IgD-negative memory B cell (primary cell): ENCODE results near the gene THEM4. TPM values are rescaled to one million over a fixed set of nuclear protein-coding genes. Genes with fewer than 3 reads are reported as not detected.

Experiments used
- H3K27ac Mint-ChIP-seq, 3 donors: one replicate each; pipeline ENCODE4 v1.8.0; 2020 to 2022; ENCODE audit warnings: mild to moderate bottlenecking in 3 of 3, mixed read lengths in 3 of 3, moderate library complexity in 1 of 3
- H3K27me3 Mint-ChIP-seq: one replicate; pipeline ENCODE4 v1.8.0; 2021; ENCODE audit warnings: mixed read lengths
- H3K36me3 Mint-ChIP-seq: one replicate; pipeline ENCODE4 v1.8.0; 2020; ENCODE audit warnings: mild to moderate bottlenecking, mixed read lengths
- H3K4me1 Mint-ChIP-seq, 3 donors: one replicate each; pipeline ENCODE4 v1.8.0; 2020 to 2022; ENCODE audit warnings: mixed read lengths in 3 of 3, mild to moderate bottlenecking in 1 of 3
- H3K4me3 Mint-ChIP-seq, 4 donors: one replicate each; pipeline ENCODE4 v1.8.0; 2020 to 2022; ENCODE audit warnings: mild to moderate bottlenecking in 4 of 4, mixed read lengths in 4 of 4, moderate library complexity in 3 of 4
- H3K9me3 Mint-ChIP-seq, 3 donors: one replicate each; pipeline ENCODE4 v1.8.0; 2020 to 2021; ENCODE audit warnings: mixed read lengths in 3 of 3, mild to moderate bottlenecking in 1 of 3
- polyA plus RNA-seq: library from polyadenylated mRNA; unstranded; fragments of 300-500 nt; fragmentation: Illumina TruSeq; gene quantifications from one replicate; pipeline ENCODE4 v1.2.3, GENCODE V29; 2021

THEM4 gene
- 23.6 TPM for polyA plus RNA-seq

DNA sequence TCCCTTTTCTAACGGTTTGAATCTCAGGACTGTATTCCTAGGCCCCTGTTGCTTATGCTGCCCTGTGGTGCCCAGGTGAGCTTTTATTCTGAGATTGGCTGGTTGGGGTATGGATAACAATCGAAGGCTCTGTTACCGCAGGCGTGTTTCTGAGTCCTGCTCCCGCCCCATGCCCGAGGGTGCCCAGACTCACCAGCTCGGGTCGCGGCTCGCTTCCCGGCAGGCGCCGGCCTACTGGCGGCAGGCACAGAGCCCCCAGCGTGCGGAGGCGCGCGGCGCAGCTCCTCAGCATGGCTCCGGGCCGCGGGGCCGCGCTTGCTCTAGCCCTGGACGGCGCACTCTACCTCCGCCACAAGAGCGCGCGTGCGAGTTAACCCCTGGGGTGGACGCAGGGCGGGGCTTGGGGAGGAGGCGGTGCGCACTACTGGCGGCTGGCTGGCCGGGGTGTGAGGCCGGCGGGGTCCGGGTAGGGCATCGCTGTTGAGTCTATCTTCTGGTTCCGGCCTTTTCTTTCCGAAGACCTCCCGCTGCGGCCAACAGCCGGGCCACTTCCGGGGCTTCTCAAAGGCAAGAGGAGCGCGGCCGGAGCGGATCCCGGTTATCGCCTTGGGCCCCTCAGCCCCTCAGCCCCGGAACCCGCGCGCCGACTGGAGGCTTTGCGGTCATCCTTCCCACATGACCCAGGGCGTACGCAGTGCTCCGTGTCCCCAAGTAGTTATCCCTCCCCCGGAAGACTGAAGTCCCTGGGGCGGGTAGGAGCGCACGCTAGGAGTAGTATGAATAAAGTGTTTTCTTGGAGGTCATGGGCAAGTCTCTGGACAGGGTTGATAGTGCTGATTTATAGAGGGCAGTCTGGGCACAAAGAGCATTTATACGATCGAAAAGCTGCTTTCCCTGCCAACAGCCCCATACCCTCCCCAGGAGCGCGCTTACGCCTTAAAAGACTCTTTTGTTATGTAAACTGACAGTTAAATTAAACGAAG lies at the start of gene THEM4:
TSS of gene THEM4 (minus strand) at position 345 of the 983 bp plus-strand sequence. CDS start at position 292, 53 bp downstream.
- Mint-ChIP-seq H3K4me3 (peak within 1 kb of the TSS; percentile 79 to 97 (median 91)), H3K9me3 (peaks cover 0 to 2% (median 1%) of the 10 kb centered on the region in 3 donors), H3K4me1 (peaks cover 15 to 18% (median 17%) of the 10 kb centered on the region in 3 donors), H3K27ac (peak within 1 kb of the TSS; percentile 59 to 97 (median 88)), H3K27me3 (no peaks in the 10 kb centered on the region), H3K36me3 (peaks cover 16% of the 10 kb centered on the region)

DNA sequence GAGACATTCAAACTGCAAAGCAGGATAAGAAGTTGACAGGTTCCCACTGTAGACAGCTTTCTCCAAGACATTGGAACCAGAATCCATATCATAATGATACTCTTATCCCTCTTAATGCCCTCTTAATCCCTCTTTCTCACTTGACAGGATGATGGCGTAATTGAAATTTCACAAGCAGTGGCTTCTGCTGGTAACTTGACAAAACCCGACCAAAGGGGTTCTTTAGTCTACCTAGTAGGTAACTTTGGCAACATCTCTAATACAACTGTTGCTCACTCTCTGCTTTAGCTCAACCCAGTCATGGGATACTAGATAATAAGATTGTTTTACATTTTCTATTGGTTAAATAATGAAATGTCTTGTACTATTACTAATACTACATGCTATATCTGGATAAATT lies 49.6 kb upstream of the THEM4 start:
- Mint-ChIP-seq H3K4me1 (peaks cover 0 to 3% (median 3%) of the 10 kb centered on the region in 3 donors), H3K27me3 (no peaks in the 10 kb centered on the region), H3K36me3 (peaks cover 1% of the 10 kb centered on the region), H3K27ac (no peak overlapping the region), H3K9me3 (no peaks in the 10 kb centered on the region), H3K4me3 (no peak overlapping the region)

DNA sequence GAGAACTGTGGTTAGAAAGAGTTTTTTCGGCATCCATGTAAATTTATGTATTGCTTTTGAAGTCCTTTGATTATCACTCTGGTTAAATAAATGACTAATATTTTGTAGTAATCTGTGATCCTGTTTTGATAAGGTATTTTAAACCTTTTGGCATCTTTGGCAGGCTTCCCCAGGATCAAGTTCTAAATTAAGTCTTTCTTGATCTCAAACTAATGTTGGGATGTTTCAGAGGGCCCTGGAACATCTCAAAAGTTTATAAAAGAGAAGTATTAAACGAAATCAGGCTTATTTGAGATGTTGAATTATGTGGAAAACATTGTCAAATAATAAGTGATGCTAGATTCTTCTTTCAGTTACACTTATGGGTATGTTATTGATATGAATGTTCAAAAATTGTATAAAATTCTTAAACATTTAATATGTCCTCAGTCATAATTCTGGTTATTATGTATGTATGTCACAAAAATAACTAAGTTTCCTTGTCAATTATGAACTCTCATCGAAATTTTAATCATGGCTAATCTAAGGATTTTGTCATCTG lies 47.7 kb upstream of the THEM4 start:
- Mint-ChIP-seq H3K4me1 (peaks cover 0 to 3% (median 3%) of the 10 kb centered on the region in 3 donors), H3K9me3 (no peaks in the 10 kb centered on the region), H3K27ac (no peak overlapping the region), H3K36me3 (peaks cover 1% of the 10 kb centered on the region), H3K27me3 (no peaks in the 10 kb centered on the region), H3K4me3 (no peak overlapping the region)

DNA sequence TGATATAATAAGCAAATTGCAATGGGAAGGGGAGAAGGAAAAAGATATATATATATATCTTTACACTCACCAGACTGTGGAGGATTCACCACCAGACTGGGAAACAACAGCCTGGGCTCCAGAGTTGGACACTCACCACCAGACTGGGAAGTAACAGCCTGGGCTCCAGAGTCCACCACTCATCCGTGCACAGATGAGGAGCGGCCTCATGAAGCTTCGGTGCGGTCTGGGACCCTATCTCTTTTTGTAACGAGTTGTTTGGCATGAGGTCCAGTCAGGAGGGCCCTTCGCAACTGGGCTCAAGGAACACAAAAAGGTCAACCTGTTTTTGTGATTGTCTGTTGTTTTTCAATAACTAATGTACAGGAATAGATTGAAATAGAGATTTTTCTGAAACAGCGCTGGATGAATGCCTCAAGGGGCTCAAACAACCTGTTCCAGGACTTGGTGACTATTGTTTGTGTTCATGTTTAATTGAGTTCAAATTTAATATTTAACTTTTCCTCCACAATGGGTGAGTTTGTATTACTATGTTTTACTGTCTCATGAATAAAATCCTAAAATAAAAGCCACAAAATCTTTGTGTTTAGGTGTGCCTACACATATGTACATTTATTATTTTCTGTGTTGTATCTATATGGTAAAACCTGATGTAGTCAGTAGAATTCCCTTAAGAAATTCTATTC lies 44.2 kb upstream of the THEM4 start:
- H3K9me3 Mint-ChIP-seq, result no peaks in the 10 kb centered on the region
- H3K27ac Mint-ChIP-seq, result no peak overlapping the region
- no peaks in the 10 kb centered on the region for H3K27me3 Mint-ChIP-seq
- H3K4me3 Mint-ChIP-seq, result no peak overlapping the region
- H3K36me3 Mint-ChIP-seq, result peaks cover 4% of the 10 kb centered on the region
- H3K4me1 Mint-ChIP-seq, result peaks cover 0 to 5% (median 3%) of the 10 kb centered on the region in 3 donors

DNA sequence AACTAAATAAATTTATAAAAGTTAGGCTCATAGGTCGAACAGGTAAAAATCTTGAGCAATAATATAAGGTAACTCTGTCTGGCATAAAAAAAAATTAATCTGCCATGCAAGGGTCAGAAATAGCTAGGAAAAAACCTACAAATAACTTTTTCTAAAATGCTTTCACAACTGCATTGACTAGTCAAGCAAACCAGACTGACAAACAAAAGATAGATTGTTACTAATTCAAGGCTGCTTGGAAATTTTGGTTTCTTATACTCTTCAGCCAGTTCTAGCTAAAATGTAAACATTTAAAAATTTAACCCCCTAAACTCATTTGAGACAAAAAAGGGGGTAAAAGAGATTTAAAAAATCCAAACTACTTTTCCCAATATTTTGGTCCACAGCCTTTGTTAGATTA lies 43.5 kb upstream of the THEM4 start:
- Mint-ChIP-seq H3K4me3 (no peak overlapping the region), H3K9me3 (no peaks in the 10 kb centered on the region), H3K27me3 (no peaks in the 10 kb centered on the region), H3K36me3 (peaks cover 2% of the 10 kb centered on the region), H3K4me1 (peaks cover 0 to 5% (median 3%) of the 10 kb centered on the region in 3 donors), H3K27ac (no peak overlapping the region)

DNA sequence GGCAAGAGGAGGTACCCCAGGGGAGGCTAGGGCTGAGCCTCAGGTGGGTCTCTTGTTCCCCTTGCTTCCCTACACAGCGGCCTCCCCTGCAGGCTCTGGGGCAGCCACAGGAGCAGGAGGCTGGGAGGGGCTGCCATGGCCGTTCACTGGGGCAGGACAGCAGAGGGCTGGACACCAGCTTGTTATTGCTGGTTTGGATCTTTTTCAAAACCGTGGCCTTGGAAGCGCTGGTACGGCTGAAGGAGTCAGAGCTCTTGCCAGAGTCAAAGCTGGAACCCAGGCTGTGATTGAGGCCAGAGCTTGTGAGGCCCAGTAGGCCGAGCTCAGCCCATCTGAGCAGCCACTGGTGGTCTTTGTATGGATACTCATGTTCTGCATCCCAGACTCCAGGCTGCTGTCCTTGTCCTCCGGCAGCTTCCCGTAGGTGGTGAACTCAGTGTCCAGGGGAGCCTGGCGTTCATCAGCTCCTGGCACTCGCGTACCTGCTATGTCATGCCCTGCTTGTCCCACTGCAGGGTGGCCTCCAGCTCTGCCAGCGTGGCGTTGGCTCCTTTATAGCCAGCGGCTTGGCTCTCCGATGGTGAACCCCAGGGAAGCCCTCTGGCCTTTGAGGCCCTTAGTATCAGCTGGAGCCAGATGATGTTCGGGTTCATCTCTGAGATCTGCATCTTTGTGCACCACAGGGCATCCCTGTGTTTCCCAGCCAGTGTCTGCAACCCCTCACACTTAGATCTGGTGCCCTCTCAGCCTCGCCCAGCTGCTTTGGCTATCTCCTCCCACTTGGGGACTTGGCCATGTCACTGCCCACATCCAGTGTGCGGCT lies 40.3 kb upstream of the THEM4 start:
- Mint-ChIP-seq H3K36me3 (peaks cover 4% of the 10 kb centered on the region), H3K27me3 (no peaks in the 10 kb centered on the region), H3K4me1 (peaks cover 21 to 24% (median 24%) of the 10 kb centered on the region in 3 donors), H3K27ac (peak overlapping the region; percentile 50 to 74 (median 67)), H3K4me3 (no peak overlapping the region), H3K9me3 (peaks cover 0 to 2% (median 0%) of the 10 kb centered on the region in 3 donors)

DNA sequence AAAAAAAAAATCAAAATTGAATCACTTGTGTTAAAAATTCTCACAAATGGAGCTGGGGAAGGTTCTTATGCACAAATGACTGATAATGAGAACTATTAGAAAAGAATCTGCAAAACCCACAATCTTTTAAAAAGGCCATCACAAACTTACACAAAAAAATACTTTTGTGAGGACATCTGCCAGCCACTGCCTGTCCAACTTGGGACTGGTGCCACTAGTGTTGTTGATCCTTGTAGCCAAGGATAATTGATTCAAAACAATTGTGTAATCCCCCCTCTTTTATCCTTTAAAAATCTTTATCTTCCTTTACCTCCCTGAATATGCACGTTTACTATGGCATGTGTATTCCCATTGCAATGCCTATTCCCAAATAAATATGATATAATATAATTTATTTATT lies 39.2 kb upstream of the THEM4 start:
- Mint-ChIP-seq H3K36me3 (peaks cover 4% of the 10 kb centered on the region), H3K4me3 (no peak overlapping the region), H3K4me1 (peaks cover 27 to 32% (median 28%) of the 10 kb centered on the region in 3 donors), H3K9me3 (peaks cover 0 to 2% (median 0%) of the 10 kb centered on the region in 3 donors), H3K27me3 (no peaks in the 10 kb centered on the region), H3K27ac (peak overlapping the region in 1 of 3 donors; percentile 26)

DNA sequence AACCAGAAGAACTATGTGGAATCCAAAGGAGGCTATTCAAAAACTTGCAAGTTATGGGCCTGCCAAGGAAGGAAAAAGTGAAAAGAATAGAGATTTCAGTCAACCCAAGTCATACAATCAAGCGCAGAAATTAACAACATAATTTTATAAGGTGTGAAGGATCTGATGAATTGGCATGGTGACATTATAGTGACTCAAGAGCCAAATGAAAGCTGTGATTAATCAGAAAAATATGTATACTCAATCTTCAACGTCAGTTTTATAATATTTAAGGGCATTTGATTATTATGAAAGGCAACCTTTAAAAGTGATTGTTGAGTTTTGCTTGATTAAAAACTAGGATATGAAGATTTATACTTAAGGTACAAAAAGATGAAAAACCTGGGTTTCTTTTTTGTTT lies 37.8 kb upstream of the THEM4 start:
- H3K9me3 Mint-ChIP-seq, result peaks cover 0 to 2% (median 0%) of the 10 kb centered on the region in 3 donors
- H3K4me3 Mint-ChIP-seq, result peak overlapping the region in 1 of 4 donors; percentile 81
- peak overlapping the region in 2 of 3 donors; percentile 96 to 97 for H3K27ac Mint-ChIP-seq
- no peaks in the 10 kb centered on the region for H3K27me3 Mint-ChIP-seq
- H3K4me1 Mint-ChIP-seq, result peaks cover 28 to 33% (median 32%) of the 10 kb centered on the region in 3 donors
- peaks cover 4% of the 10 kb centered on the region for H3K36me3 Mint-ChIP-seq

DNA sequence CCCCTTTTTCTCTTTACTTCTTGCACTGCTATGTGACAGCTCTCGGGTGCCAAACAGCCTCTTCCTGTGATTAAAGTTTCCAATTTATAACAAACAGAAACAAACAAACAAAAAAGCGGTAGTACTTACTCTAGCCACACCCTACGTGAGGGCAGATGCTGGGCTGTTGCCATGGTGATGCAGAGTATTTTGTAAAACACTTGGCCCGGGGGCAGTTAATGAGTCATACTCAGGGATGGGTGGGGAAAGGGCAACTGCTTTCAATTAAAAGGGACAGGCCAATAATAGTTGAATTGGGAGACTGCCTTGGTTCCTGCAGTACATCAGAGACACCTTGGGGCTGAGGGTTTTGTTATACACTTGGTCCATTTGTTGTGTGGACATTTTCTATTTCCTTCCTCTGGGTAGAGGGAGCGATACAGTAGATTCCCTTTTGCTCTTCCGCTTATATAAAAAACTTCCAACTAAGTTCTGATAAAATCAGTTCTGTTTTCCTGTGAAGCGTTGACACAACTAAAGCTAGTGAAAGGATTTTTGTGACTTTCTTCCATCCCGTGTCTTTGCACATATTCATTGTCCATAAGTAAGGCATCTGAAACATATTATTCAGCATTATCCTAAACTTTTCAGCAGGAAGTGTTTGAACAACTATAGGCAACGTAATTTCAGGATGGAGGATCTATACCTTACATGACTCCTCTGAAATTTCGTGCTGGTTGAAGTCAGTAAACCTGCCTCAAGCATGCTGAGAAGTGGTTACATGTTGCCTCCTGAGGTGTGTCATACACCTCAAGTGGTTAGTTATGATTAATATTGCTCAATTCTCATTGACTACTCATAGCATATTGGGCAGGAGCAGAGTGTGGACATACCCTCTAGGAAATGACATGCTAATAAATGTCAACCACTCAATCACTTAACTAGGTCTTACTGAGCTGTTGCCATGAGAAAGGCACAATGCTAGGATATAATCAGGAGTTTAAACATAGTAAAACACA lies 36.7 kb upstream of the THEM4 start:
- peaks cover 28 to 40% (median 39%) of the 10 kb centered on the region in 3 donors for H3K4me1 Mint-ChIP-seq
- peaks cover 2% of the 10 kb centered on the region for H3K36me3 Mint-ChIP-seq
- peak overlapping the region; percentile 94 to 97 (median 96) for H3K27ac Mint-ChIP-seq
- H3K27me3 Mint-ChIP-seq, result no peaks in the 10 kb centered on the region
- peaks cover 0 to 2% (median 0%) of the 10 kb centered on the region in 3 donors for H3K9me3 Mint-ChIP-seq
- H3K4me3 Mint-ChIP-seq, result peak overlapping the region; percentile 13 to 86 (median 62)

DNA sequence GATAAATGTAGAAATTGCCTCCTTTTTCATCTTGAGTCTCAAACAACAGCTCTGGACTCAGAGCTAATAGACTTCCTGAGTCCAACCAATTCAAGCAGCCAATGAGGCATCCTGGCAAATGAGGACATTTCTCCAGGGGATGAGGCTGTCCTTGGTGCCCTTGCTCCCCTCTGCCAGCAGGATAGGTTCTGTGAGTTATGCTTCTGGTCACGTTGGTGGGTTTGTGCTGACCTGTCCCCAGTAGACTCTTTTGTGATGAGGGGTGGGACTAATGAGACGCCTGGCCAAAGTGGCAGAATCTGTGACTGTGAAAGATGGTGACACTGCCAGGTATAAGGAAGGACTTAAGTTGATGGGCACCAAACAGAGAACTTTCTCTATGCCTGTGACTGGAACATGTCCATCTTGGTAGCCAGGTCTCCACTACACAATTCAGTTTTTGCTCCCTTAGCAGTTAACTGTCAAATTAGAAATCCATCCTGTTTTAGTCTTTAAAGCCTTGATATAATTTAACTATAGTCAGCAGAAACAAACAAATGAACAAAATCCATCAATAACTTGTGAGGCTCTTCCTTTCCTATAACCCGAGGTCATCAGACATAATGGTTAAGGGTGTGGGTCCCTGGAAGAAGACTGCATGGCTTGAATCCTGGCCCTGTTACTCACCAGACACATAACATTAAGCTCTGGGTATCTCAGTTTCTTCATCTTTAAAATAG lies 35.7 kb upstream of the THEM4 start:
- H3K36me3 Mint-ChIP-seq, result peaks cover 2% of the 10 kb centered on the region
- peak overlapping the region; percentile 13 to 86 (median 62) for H3K4me3 Mint-ChIP-seq

DNA sequence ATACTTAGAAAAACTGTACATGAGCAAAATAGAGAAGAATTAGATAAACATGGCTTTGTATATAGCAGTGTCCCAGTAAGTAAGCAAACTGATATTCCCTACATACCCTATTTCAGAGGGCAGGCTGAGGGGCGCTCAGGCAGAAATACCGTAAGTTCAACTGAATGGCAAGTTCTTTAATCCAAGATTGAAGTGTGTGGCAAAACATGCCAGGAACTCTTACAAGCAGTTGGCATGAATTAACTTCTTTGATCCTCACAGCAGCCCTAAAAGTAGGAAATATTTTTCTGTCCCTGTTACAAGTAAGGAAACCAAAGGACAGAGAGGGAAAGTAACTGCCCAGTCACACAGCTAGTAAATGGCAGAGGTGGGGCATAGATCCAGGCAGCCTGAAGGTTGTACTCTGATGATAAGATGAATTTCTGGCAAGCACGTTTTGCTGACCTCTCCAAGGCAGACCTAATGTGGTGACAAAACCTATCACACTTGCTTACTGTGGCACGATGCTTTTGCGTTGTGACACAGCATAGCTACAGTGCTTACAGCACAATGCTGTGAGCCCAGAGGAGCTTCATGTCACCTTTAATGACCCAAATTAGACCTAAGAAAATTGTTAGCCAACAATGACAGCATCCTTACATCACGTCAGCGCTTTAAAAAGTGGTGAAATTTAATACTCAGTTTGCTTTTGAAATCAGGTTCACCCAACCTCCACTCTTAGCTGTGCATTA lies 35.0 kb upstream of the THEM4 start:
- Mint-ChIP-seq H3K36me3 (peaks cover 2% of the 10 kb centered on the region), H3K9me3 (peaks cover 0 to 2% (median 0%) of the 10 kb centered on the region in 3 donors), H3K27ac (peak overlapping the region; percentile 94 to 97 (median 96)), H3K27me3 (no peaks in the 10 kb centered on the region), H3K4me3 (peak overlapping the region in 3 of 4 donors; percentile 13 to 80 (median 67)), H3K4me1 (peaks cover 28 to 43% (median 41%) of the 10 kb centered on the region in 3 donors)

More for the DNA sequence above, 35.7 kb upstream of the THEM4 start:
- Mint-ChIP-seq H3K4me1 (peaks cover 28 to 43% (median 40%) of the 10 kb centered on the region in 3 donors), H3K27ac (peak overlapping the region; percentile 94 to 97 (median 96)), H3K9me3 (peaks cover 0 to 2% (median 0%) of the 10 kb centered on the region in 3 donors), H3K27me3 (no peaks in the 10 kb centered on the region)

DNA sequence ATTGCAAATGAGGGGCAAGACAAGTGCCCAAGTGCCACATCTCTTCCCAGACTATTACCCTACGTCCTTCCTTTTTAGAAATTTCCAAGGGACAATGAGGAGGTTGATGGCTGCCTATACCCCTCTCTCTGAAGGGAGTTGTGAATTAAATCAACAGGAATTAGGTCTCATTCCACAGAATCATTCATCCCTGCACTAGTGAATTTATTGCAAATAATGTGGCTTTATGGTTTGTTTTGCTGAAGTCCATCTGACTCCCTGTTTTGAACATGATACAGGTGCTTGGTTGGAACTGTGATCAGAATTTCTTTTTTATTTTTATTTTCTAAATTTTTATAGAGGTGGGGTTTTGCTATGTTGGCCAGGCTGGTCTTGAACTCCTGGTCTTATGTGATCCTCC lies 34.3 kb upstream of the THEM4 start:
- Mint-ChIP-seq H3K27me3 (no peaks in the 10 kb centered on the region), H3K27ac (peak overlapping the region in 2 of 3 donors; percentile 80 to 97), H3K4me3 (peak overlapping the region in 1 of 4 donors; percentile 3), H3K36me3 (peaks cover 2% of the 10 kb centered on the region), H3K9me3 (peaks cover 0 to 2% (median 0%) of the 10 kb centered on the region in 3 donors), H3K4me1 (peaks cover 28 to 43% (median 41%) of the 10 kb centered on the region in 3 donors)
